ENCODE measurements around the gene DHX15.
"Not testable (repeated sequence)": the region's sequence is repeated elsewhere in the genome, so short reads cannot be mapped to it uniquely, and the experiment has no call there.

The DHX15 gene

GRCh38 chr4:24544208-24544988, 40.0 kb downstream of the DHX15 start:
- DNase-seq (ENCODE audit: low read depth in 2 of 2) = no peak

GRCh38 chr4:24537025-24537424, 47.3 kb downstream of the DHX15 start:
- DNase-seq (ENCODE audit: low read depth in 2 of 2) = no peak

GRCh38 chr4:24535399-24535798, 49.0 kb downstream of the DHX15 start:
- no peak for DNase-seq (ENCODE audit: low read depth in 2 of 2)

GRCh38 chr4:24533364-24533763, 51.0 kb downstream of the DHX15 start:
- DNase-seq (ENCODE audit: low read depth in 2 of 2) = no peak

- DNase-seq (ENCODE audit: low read depth in 2 of 2) = no peak
Observed at GRCh38 chr4:24529555-24529954, 54.8 kb downstream of the DHX15 start.

GRCh38 chr4:24527371-24527770, 57.0 kb downstream of the DHX15 start:
- DNase-seq (ENCODE audit: low read depth in 2 of 2) = no peak

- DNase-seq (ENCODE audit: low read depth in 2 of 2) = no peak
Observed at GRCh38 chr4:24521544-24521943, 62.8 kb downstream of the DHX15 start.

GRCh38 chr4:24519649-24520048, 64.7 kb downstream of the DHX15 start:
- DNase-seq (ENCODE audit: low read depth in 2 of 2) = no peak

GRCh38 chr4:24517676-24518075, 66.7 kb downstream of the DHX15 start:
- DNase-seq (ENCODE audit: low read depth in 2 of 2) = no peak

GRCh38 chr4:24516926-24517325, 67.4 kb downstream of the DHX15 start:
- DNase-seq (ENCODE audit: low read depth in 2 of 2) = no peak

- no peak for DNase-seq (ENCODE audit: low read depth in 2 of 2)
Observed at GRCh38 chr4:24515698-24516097, 68.7 kb downstream of the DHX15 start.

- DNase-seq (ENCODE audit: low read depth in 2 of 2) = no peak
Observed at GRCh38 chr4:24514808-24515207, 69.5 kb downstream of the DHX15 start.

- no peak for DNase-seq (ENCODE audit: low read depth in 2 of 2)
Observed at GRCh38 chr4:24513718-24514117, 70.6 kb downstream of the DHX15 start.

GRCh38 chr4:24511371-24512063, 72.8 kb downstream of the DHX15 start:
- DNase-seq (ENCODE audit: low read depth in 2 of 2) = no peak

GRCh38 chr4:24510091-24510490, 74.3 kb downstream of the DHX15 start:
- no peak for DNase-seq (ENCODE audit: low read depth in 2 of 2)

GRCh38 chr4:24508541-24508940, 75.8 kb downstream of the DHX15 start:
- DNase-seq (ENCODE audit: low read depth in 2 of 2) = no peak

- no peak for DNase-seq (ENCODE audit: low read depth in 2 of 2)
Observed at GRCh38 chr4:24507439-24507838, 76.9 kb downstream of the DHX15 start.

- not testable (repeated sequence) for DNase-seq (ENCODE audit: low read depth in 2 of 2)
Observed at GRCh38 chr4:24503090-24503489, 81.3 kb downstream of the DHX15 start.

GRCh38 chr4:24497221-24497620, 87.1 kb downstream of the DHX15 start:
- DNase-seq (ENCODE audit: low read depth in 2 of 2) = no peak

- DNase-seq (ENCODE audit: low read depth in 2 of 2) = no peak
Observed at GRCh38 chr4:24496597-24496996, 87.8 kb downstream of the DHX15 start.

GRCh38 chr4:24495388-24495787, 89.0 kb downstream of the DHX15 start:
- DNase-seq (ENCODE audit: low read depth in 2 of 2) = no peak

- DNase-seq (ENCODE audit: low read depth in 2 of 2) = no peak
Observed at GRCh38 chr4:24489870-24490269, 94.5 kb downstream of the DHX15 start.

- peak in 1 of 2 experiments; percentile 69 for DNase-seq (ENCODE audit: low read depth in 2 of 2)
Observed at GRCh38 chr4:24488399-24489164, 95.8 kb downstream of the DHX15 start.
